HEK293 (cell line): ENCODE results near the gene TBCE.

Experiments
- BCL11A ChIP-seq: fragments of 450-650 bp; formaldehyde crosslinking; IDR thresholded peaks from 2 replicates; pipeline ENCODE4 v1.5.1; 2016; ENCODE audit warnings: low read depth, missing biosample characterization, missing genetic modification characterization
- CTCF ChIP-seq: fragments of 450-650 bp; formaldehyde crosslinking; IDR thresholded peaks from 2 replicates; pipeline ENCODE4 v1.5.1; 2016; ENCODE audit warnings: missing biosample characterization, missing genetic modification characterization
- INSM2 ChIP-seq: fragments of 450-650 bp; formaldehyde crosslinking; IDR thresholded peaks from 2 replicates; pipeline ENCODE4 v1.5.1; 2016; ENCODE audit warnings: missing biosample characterization, missing genetic modification characterization
- PBX3 ChIP-seq: sonication (generic); formaldehyde crosslinking; IDR thresholded peaks from 2 replicates; pipeline ENCODE4 v1.8.1; 2022; ENCODE audit warnings: mild to moderate bottlenecking, moderate library complexity, missing genetic modification reagents
- SCRT1 ChIP-seq: fragments of 450-650 bp; formaldehyde crosslinking; IDR thresholded peaks from 2 replicates; pipeline ENCODE4 v1.5.1; 2016; ENCODE audit warnings: missing biosample characterization, missing genetic modification characterization, borderline replicate concordance
- TCF7L2 ChIP-seq: IDR thresholded peaks from 2 replicates; pipeline ENCODE4 v1.6.1; 2011; ENCODE audit warnings: low read depth, mild to moderate bottlenecking, inconsistent platforms, low read length, moderate library complexity, borderline replicate concordance
- WT1 ChIP-seq: fragments of 450-650 bp; formaldehyde crosslinking; IDR thresholded peaks from 2 replicates; pipeline ENCODE4 v1.5.1; 2016; ENCODE audit warnings: missing biosample characterization, missing genetic modification characterization
- ZBTB49 ChIP-seq: fragments of 450-650 bp; formaldehyde crosslinking; IDR thresholded peaks from 2 replicates; pipeline ENCODE4 v1.5.1; 2016; ENCODE audit warnings: missing biosample characterization, missing genetic modification characterization, low read depth
- ZNF274 ChIP-seq, 2 experiments: fragments of 200-500 bp in 1 of 2; fragments of 450-650 bp in 1 of 2; sonication (Bioruptor generic) in 1 of 2; formaldehyde crosslinking in 1 of 2; IDR thresholded peaks; 2 replicates each; pipeline versions ENCODE4 v1.5.1 to v1.6.1; 2014 to 2016; ENCODE audit warnings: borderline replicate concordance in 1 of 2, inconsistent platforms in 1 of 2, low read length in 1 of 2, missing biosample characterization in 1 of 2, missing genetic modification characterization in 1 of 2
- ZNF501 ChIP-seq: fragments of 450-650 bp; formaldehyde crosslinking; IDR thresholded peaks from 2 replicates; pipeline ENCODE4 v1.5.1; 2016; ENCODE audit warnings: missing biosample characterization, missing genetic modification characterization
- ZNF510 ChIP-seq: fragments of 450-650 bp; formaldehyde crosslinking; IDR thresholded peaks from 2 replicates; pipeline ENCODE4 v1.5.1; 2018; ENCODE audit warnings: mild to moderate bottlenecking, missing genetic modification characterization, missing biosample characterization; ENCODE audit not compliant: insufficient replicate concordance

GRCh38 chr1:235423214-235423652 lies 56.0 kb downstream of the TBCE start:
- TF ChIP-seq ZBTB49 (tag by site-specific recombination) (no peak), CTCF (no peak), TCF7L2 (no peak), ZNF510 (tag by site-specific recombination) (no peak), ZNF274 (IDR thresholded peaks at IDR 0.05; ENCODE audit: low read length) (no peak), ZNF274 (tag by site-specific recombination; IDR thresholded peaks at IDR 0.05; ENCODE audit: borderline replicate concordance) (no peak), ZNF501 (tag by site-specific recombination) (no peak), INSM2 (tag by site-specific recombination) (no peak), SCRT1 (no peak), BCL11A (tag by site-specific recombination) (no peak), WT1 (tag by site-specific recombination) (no peak), PBX3 (CRISPR knock-in tag) (no peak)
